ENCODE data around the gene FRMD7.
"Not testable (repeated sequence)": the region's sequence is repeated elsewhere in the genome, so short reads cannot be mapped to it uniquely, and the experiment has no call there.

The FRMD7 gene

DNA sequence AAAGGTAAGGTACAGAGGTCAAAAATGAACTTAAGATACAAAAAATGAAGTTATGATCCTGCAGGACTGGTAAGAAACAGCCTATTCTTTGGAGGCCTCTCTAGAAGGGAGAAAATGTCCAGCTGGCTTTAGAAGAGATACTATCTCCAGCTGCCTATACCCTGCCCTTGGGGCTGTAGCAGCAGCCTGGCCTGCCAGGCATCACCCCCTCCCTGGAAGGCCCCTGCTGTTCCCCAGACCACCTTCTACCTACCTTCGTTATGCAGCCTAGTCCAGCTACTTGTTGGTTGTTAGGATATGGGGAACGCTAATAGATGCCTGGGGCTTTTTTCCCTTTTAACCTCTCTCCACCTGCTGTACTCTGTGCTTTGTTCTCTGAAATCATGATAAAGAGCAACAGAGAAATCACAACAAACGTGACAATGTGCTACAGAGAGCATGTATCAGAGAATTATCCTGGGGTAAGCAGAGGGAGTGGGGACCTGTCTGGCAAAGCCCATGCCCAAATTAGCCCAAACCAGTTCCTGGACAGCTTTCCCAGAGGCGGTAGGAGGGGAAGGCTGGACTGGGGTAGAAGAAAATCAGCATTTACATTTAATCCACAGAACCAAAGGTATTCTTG, 34.5 kb downstream of the FRMD7 start:
- no peak for DNase-seq

- DNase-seq: peak in 6 of 14 donors; percentile 0 to 23 (median 2)
Measured at GRCh38 chrX:132092439-132093065, 35.3 kb downstream of the FRMD7 start.

GRCh38 chrX:132090403-132091159, 37.2 kb downstream of the FRMD7 start:
- no peak for DNase-seq

DNA sequence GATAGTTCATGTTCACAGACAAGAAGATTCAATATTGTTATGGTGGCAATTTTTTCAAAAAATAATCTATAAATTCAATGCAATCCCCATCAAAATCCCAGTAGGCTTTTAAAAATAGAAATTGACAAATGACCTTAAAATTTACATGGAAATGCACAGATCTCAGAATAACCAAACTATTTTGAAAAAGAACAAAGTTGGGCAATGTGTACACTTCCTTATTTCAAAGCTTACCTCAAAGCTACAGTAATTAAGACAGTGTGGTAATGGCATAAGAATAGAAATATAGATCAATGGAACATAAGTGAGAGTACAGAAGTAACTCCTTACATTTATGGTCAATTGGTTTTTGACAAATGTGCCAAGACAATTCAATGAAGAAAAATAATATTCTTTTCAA, 39.0 kb downstream of the FRMD7 start:
- DNase-seq: no peak

DNA sequence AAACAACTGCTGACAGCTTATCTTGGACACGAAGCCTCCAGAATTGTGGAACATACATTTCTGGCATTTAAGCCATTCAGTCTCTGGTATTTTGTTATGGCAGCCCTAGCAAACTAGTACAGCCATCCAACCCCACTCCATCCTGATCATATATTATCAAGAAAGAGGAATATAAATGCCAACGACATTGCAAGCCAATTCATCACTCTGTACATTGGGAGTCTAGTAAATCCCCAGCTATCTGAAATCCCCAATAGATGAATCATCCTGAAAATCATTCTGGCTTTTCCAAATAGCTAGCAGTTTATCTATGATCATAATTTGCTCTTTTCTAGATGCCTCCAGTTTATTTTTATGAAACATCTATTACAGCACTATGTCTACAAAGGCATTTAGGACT, 41.1 kb downstream of the FRMD7 start:
- DNase-seq: no peak

- no peak for DNase-seq
Measured at GRCh38 chrX:132085786-132086185, 42.0 kb downstream of the FRMD7 start.

GRCh38 chrX:132077912-132078311, 49.9 kb downstream of the FRMD7 start:
- DNase-seq: no peak

DNA sequence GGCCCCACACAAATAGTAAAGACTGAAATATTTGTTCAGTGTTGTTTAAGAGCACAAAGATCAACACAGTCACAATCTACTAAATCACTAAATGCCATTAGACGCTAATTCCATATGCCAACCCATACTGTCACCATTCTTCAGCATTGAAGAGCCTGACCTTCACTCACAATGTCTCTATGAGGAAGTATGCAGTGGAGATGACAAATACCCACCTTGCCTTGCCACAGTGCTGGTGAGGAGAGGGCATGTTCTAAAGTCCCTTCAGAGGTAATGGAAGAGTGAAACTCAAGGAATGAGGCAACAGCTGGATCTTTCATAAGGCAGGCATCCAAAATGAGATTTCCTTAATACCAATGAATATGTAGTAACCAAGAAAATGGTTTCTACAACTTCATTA, 50.4 kb downstream of the FRMD7 start:
- DNase-seq: no peak

GRCh38 chrX:132071254-132071653, 56.6 kb downstream of the FRMD7 start:
- peak in 1 of 14 donors; percentile 0 for DNase-seq

- DNase-seq: no peak
Measured at GRCh38 chrX:132068405-132068804, 59.4 kb downstream of the FRMD7 start.

DNA sequence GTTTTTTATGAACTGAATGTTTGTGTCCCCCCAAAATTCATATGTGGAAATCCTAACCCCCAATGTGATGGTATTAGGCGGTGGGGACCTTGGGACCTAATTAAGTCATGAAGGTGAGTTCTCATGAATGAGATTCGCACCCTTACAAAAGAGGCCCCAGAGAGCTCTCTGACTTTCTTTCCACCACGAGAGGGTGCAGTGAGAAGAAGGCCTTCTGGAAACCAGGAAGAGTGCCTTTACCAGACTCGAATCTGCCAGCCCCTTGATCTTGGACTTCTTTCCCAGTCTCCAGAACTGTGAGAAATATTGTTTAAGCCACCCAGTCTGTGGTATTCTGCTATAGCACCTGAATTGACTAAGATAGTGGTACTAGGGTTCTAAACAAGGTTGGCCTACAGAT, 64.0 kb downstream of the FRMD7 start:
- no peak for DNase-seq

DNA sequence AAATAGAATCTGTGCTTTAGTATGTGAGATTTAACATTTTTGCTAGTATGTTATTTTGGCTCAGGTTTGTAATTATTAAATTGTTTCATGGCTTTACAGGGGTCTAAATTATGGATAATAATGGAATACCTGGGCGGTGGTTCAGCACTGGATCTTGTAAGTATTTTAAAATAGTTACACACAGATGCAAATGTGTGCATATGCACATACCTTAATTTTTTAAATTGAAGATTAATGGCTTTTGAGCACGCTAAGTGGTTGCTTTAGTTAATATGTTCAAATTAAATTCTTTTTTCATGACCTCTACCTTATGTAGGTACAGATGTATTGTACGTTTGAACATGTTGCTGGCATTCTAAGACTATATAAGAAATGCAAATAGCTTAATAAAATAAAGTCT, 64.5 kb downstream of the FRMD7 start:
- no peak for DNase-seq

GRCh38 chrX:132059973-132060540, 67.8 kb downstream of the FRMD7 start:
- no peak for DNase-seq

- DNase-seq: no peak
Measured at GRCh38 chrX:132058975-132059374, 68.8 kb downstream of the FRMD7 start.

GRCh38 chrX:132058050-132058449, 69.8 kb downstream of the FRMD7 start:
- DNase-seq: no peak

DNA sequence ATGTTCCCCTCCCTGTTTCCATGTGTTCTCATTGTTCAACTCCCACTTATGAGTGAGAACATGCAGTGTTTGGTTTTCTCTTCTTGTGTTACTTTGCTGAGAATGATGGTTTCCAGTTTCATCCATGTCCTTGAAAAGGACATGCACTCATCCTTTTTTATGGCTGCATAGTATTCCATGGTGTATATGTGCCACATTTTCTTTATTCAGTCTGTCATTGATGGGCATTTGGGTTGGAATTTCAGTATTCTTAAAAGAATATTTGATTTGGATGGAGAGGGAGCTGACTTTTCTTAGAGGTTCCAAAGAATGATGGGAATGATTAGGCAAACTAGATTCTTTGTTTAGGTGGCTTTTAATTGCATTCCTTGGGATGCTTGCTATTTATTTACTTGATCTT, 76.0 kb downstream of the FRMD7 start:
- not testable (repeated sequence) for DNase-seq

- DNase-seq: no peak
Measured at GRCh38 chrX:132046533-132046932, 81.3 kb downstream of the FRMD7 start.

DNA sequence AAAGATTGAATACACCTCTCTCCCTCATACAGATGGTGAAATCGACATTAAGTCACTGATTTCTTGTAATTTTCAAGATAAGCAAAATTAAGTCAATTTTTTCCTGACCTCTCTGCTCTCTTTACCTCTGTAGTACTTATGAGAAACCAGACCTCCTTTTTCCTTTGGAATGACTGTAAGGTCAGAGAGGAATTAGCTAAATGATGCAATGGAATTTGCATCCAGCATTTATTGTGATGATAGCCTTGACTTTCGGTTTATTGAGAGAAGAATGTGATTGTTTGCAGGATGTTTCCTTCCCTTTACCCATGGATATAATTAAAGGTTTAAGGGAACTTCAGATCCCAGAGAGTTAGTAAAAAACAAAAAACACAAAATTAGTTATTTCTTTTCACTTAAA, 82.4 kb downstream of the FRMD7 start:
- no peak for DNase-seq

DNA sequence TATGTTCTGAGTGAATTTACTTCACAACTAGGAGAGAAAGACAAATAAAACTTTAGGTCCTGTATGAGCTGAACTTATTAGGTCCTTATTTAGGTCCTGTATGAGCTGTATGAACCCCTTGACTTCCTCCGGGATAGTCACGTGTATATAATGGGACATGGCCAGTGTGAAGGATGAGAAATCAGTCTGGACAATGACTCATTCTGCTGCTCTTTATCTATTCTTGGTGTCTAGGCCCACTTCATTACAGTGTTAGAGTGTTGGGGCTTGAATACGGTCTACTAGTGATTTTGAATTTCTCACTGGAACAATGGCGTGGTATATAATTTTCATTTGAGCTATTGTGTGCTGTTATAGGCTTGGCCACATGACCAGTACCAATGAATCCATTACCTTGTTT, 82.9 kb downstream of the FRMD7 start:
- DNase-seq: no peak

DNA sequence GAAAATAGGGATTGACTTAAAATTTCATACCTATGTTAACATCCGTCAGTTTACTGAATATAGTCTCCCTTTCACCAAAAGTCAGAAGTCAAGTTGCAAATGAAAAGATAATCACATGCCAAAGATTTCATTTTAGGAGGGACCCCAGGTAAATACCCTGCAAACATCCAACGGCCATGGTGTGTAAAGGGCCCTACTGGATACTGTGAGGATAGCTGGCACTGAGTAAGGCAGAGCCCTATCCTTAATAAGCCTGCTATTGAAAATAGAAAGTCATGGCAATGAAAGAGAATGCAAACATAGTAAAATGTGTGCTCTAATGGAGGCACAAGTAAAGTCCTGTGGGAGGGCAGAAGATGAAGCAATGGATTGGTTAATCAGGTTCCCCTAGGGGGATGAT, 83.8 kb downstream of the FRMD7 start:
- DNase-seq: no peak

DNA sequence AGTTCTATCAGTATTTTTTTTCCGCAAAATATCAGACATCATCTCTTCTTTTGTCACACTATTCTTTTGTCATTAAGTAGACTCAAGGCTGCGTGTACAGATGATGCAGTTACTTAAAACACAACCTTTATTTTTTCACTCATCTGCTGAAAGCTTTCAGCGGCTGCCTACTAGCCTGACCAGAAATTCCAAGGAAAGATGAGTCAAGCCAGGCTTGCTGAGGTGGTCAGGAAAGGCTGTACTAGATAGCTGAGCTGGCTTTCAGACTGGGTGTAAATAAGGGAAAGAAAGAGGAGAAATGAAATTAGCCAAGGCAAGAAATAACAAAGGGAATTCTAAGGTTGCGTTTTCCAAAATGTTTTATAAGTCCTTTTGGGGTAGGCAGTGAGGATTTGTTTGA, 86.8 kb downstream of the FRMD7 start:
- DNase-seq: no peak

DNA sequence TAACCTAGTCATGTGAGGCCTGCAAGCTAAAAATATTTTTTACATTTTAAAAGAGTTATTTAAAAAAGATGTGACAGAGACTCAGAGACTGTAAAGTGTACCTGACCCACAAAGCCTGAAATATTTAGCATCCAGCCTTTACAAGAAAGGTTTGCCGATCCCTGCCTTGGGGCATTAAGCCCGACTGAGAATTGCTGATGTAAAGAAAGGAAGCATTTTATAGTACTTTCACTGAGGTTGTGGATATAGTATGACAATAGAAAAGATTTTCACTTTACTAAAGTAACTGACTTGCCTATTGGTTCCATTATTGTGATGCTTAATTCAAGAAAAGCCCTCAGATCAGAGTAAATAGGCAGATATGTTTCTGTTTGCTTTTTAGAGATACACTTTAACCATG, 87.8 kb downstream of the FRMD7 start:
- DNase-seq: no peak

GRCh38 chrX:132037479-132037993, 90.3 kb downstream of the FRMD7 start:
- no peak for DNase-seq

All from C1 segment of cervical spinal cord (tissue), 14 donors.